Embryonic facial prominence (tissue), 1 donor: ENCODE measurements around the gene NLRC3.
"Not testable (repeated sequence)": the region's sequence is repeated elsewhere in the genome, so short reads cannot be mapped to it uniquely, and the experiment has no call there.

Source experiments
- DNase-seq: peaks from one replicate; pipeline ENCODE4 v3.0.0-alpha.2; 2016; ENCODE audit errors: extremely low spot score

NLRC3 gene

DNA sequence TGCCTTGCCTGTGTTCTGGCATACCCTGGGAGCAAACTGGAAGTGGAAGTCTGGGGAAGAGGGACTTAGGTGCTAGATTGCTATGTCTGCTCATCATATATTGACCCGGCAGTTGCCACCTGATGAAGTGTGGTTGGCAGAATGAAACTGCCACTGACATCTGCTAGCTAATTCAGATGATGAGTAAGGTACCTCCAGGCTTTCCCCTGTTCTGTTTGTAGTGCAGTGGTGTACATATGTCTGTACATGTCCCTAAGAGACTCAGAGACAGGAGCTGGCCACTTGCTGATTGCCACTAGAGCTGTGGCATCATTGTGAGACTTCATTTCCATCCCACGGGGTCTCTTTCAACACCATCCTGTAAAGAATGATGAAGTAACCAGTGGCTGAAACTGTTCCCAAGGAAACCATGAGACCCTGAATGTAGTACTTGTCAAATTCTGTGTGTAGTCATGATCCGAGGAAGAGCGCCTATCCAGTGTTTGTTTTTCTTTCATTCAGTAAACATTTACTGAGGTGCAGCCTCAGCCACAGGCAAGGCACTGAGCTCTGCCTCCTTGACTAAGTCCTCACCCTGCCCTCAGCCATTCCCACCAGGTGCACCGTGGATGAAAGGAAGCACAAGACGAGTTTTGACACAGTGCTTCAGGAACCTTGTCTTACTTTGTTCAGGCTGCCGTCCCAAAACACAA is 63.2 kb downstream of the NLRC3 start:
- DNase-seq = no peak

DNA sequence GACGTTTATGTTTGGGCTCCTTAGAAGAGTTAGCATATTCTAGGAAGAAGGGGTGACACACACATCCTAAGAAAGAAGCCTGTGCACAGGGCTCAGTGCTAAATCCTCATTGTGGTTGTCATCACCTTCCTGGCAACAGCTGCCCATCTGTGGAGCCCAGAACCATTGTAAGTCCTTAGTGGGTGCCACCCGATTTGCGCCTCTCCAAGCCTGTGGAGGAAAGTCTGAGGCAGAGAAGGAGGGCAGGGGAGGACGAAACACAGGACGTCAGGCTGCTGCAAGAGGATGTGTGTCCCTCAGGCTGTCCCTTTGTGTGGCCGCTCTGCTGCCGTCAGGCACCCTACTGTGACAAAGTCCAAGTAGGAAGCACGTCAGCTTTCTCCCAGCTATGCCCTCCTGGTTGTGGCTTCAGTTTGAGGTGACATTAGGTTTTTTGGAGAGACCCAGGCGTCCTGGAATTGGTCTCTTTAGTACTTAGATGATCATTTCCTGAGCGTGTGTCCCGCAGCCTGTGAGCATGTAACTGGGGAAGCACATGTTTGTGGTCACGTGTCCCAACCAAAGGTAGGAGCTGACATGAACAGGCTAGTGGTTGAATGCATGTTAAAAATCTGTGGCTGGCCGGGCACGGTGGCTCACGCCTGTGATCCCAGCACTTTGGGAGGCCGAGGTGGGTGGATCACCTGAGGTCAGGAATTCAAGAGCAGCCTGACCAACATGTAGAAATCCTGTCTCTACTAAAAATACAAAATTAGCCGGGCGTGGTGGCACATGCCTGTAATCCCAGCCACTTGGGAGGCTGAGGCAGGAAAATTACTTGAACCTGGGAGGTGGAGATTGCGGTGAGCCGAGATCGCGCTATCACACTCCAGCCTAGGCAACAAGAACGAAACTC is 65.7 kb downstream of the NLRC3 start:
- DNase-seq = no peak

DNA sequence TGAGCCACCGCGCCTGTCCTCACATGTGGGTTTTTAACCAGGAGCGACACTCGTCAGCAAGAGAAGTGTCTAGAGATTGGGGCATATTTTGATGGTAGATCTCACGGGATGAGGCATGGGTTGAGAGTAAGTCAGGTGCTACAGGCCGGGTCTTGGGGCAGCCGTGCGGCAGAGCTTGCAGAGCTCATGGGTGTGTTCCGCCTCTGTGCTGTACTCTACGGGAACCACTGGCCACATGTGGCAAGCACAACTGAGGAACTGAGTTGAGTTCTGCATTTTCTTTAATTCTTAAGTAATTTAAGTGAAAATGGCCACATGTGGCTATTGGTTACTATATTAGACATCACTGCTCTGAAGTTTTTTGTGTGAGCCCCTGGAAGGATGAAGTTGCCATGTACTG is 66.8 kb downstream of the NLRC3 start:
- DNase-seq = no peak

DNA sequence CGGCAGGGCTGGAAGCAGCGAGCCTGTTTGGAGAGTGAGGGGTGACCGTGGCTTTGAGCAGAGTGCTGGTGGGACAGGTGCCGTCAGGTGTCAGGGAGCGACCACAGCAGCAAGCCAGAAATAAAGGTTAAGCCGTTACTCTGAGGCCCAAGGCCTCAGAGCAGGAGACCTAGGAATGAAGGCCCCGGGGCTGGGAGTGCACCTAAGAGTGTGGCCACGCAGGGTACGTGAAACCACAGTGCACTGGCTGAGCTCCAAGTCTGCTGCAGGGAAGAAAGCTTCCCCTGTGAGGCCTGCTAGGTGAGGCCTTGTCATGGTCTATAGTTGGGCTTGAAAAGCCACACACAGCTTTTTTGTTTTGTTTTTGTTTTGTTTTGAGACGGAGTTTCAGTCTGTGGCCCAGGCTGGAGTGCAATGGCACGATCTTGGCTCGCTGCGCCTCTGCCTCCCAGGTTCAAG is 67.7 kb downstream of the NLRC3 start:
- DNase-seq = no peak

DNA sequence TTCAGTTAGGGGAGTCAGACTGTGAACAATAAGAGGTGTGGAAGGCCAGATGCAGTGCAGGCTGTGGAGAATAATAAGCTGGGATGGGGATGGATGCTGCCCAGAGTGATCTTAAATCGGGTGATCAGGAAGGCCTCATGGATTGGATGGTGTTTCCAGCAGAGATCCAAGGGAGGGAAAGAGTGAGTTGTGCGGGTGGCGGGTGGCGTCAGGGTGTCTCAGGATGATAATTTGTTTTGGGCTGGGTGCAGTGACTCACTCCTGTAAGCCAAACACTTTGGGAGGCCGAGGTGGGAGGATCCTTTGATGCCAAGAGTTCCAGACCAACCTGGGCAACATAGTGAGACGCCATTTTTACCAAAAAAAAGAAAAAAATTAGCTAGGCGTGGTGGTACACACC is 68.5 kb downstream of the NLRC3 start:
- no peak for DNase-seq

DNA sequence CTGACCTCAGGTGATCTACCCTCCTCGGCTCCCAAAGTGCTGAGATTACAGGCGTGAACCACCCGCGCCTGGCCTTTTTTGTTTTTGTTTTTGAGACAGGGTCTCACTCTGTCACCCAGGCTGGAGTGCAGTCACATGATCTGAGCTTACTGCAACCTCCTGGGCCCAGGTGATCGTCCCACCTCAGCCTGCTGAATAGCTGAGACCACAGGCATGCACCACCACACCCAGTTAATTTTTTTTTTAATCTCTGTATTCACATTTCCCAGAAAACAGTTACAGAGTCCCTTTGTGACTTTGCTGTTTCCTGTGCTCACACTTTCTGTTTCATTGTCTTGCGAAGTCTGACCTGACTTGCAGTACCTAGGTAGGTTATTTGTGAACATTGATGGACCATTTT is 73.7 kb downstream of the NLRC3 start:
- DNase-seq = no peak

DNA sequence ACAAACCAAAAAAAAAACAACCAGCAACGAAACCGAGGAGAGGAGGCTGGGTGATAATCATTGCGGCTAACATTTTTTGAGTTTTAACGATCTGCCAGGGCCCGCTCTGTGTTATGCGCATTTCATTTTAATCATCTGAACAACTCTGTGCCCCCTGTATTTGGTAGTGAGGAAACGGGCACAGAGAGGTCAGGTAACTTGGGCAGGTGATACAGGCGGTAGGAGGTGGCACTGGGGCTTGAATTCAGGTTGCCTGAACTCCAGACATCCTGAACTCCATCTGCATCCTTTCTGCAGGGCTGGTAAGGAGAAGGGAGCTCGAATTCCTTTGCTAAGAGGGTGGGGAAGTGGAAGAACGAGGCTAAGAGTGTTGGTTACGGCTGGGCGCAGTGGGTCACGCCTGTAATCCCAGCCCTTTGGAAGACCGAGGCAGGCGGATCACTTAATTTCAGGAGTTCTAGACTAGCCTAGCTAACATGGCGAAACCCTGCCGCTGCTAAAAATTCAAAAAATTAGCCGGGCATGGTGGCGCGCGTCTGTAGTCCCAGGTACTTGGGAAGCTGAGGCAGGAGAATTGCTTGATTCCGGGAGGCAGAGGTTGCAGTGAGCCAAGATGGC is 75.3 kb downstream of the NLRC3 start:
- DNase-seq = no peak

DNA sequence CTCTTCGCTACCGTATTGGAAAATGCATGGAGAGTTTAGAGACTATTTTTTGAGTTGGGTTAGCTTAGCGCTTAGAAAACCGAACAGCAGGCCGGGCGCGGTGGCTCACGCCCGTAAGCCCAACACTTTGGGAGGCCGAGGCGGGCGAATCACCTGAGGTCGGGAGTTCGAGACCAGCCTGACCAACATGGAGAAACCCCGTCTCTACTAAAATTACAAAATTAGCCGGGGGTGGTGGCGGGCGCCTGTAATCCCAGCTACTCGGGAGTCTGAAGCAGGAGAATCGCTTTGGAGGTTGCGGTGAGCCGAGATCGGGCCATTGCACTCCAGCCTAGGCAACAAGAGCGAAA is 75.8 kb downstream of the NLRC3 start:
- DNase-seq = not testable (repeated sequence)

DNA sequence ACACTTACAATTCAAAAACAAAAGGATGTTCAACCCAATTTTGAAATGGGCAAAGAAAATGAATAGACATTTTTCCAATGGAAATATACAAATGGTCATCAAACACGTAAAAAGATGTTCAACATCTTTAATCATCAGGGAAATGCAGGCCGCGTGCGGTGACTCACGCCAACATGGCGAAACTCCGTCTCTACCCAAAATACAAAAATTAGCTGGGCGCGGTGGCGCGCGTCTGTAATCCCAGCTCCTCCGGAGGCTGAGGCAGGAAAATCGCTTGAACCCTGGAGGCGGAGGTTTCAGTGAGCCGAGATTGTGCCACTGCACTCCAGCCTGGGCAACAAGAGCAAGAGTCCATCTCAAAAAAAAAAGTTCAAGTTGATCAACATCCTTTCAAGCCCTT is 78.2 kb downstream of the NLRC3 start:
- DNase-seq = no peak

DNA sequence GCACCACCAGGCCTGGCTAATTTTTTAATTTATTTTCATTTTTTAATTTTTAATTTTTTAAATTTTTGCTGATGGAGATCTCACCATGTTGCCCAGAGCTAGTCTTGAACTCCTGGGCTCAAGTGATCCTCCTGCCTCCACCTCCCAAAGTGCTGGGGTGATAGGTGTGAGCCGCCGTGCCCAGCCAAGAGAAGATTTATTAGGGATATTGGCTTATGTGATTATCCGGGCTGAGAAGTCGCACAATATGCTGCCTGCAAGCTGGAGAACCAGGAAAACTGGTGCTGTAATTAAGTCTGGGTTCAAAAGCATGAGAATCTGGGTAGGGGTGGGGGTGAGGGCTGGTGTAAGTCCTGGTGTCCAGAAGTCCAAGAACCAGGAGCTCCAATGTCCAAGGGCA is 79.4 kb downstream of the NLRC3 start:
- DNase-seq = no peak

DNA sequence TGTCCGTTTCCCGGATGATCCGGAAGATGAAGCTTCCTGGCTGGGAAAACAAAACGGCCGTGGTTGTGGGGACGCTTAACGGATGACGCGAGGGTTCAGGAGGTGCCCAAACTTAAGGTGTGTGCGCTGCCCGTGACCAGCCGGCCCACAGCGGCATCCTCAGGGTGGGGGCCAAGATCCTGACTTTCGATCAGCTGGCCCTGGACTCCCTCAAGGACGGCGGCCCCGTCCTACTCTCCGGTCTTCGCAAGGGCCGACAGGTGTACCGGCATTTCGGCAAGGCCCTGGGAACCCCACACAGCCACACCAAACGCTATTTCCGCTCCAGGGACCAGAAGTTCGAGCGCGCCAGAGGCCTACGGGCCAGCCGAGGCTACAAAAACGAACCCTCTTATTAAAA is 80.8 kb downstream of the NLRC3 start:
- DNase-seq = no peak

DNA sequence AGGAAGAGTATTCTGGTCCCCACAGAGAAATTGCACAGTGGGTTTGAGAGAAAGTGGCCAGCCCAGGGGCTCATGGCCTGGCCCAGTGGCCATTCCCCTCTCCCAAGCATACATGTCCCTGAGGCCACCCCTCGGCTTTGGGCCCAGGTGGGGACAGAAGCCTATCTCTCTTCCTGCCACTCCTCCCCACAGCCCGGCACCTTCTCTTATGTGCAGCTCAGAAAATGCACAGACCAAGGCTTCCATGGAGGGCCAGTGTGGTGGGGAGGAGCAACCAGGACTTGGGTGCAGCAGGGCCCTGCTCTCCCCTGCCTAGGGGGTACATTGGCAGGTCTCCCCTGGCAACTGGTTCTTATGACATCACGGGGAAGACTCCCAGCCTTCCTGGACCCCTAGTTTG is 82.0 kb downstream of the NLRC3 start, which contains the start of gene C16orf90:
Gene C16orf90 (minus strand): TSS at position 314 of the 400 bp plus-strand sequence. CDS start 68 bp downstream, at position 246.
- no peak for DNase-seq

DNA sequence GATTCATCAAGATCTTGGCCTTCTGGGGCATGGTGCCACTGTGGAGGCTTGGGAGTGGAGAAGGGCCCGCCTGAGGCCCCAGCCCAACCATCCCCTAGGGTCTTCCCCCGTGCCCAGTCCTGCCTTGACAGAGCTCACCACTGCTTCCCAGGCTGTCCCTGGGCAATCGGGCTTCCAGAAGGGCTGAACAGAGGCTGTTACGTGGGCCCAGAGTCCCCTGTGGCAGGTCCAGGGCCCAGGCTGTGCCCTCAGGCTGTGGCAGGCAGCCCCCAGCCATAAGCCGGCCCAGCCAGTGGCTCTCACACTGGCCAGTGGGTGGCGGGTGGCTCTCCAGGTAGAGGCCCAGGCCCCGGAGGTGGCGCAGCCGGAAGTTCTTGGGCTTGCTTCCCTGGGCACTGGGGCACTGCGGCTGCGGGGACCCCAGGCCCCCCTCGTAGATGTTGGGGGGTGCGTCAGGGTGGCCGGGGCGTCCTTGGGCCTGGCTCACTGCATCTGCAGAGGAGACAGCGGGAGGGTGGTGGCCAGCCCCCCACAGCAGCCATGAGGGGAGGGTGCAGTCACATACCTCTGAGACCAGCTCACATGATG is 82.7 kb downstream of the NLRC3 start:
- DNase-seq = no peak

DNA sequence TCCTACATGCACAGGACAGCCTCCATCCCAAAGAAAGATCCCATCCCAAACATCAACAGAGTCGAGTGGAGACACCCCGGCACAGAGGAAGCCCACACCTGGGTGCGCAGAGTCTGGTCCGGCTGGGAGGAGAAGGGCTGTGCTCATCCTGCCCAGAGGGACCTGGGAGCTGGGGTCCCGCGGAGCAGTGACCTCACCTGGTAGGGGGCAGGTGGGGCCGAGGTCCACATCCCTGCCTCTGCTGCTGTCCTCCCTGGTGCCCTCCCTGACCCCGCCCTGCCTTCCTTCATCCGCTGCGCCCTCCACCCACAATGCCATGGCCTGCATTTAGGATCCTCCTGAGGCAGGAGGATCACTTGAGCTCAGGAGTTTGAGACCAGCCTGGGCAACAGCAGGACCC is 84.8 kb downstream of the NLRC3 start:
- no peak for DNase-seq

DNA sequence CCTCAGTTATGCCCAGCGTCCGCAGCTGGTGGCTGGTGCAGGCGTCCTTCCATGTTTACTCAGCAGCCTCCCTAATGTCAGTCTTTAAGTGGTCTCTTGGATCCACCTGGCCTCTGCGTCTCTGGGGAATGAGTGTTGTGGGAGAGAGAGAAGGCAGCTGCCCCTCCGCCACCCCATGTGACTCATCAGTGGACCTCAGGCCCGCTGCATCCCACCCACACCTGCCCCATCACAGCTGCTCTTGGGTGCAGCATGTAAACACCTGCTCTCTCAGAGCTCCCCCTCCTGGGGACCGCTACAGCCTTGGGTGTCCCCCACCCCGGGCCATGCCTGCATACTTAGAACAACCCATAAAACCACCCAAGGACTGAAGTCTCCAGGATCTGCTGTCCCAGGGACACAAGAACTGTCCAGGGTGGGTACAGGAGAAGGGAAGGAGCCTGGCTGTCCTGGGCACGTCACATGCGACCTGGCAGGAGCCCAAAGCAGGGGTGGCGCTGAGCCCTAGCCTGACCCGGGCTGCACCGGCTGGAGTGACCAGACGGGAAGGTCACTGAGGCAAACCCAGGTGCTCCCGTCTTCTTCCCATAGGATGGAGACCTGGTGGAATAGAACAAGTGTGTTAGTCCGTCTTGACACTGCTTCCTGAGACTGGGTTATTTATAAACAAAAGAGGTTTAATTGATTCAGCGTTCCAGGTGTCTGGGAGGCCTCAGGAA is 86.1 kb downstream of the NLRC3 start:
- no peak for DNase-seq
